ENCODE data around the gene ZNF670. TPM values are rescaled to one million over a fixed set of nuclear protein-coding genes. Genes with fewer than 3 reads are reported as not detected.
"Not testable (repeated sequence)": the region's sequence is repeated elsewhere in the genome, so short reads cannot be mapped to it uniquely, and the experiment has no call there.

The ZNF670 gene
- total RNA-seq, 1 experiment from 2014 or later, result 20.0 TPM

DNA sequence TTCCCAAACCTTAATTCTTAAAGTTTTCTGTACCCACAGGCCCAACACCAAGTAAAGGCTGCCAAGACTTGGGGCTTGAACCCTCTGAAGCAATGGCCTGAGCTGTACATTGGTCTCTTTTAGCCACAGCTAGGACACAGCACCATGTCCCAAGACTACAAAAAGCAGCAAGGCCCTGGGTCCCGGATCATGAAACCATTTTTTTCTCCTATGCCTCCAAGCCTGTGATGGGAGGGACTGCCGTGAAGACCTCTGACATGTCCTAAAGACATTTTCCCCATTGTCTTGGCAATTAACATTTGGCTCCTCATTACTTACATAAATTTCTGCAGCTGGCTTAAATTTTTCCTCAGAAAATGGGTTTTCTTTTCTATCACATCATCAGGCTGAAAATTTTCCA, 30.9 kb downstream of the ZNF670 start:
- H3K9me3 ChIP-seq (ENCODE audit: low read length), result peaks cover 48% of the 10 kb centered on the region
- H4K20me1 ChIP-seq (ENCODE audit: insufficient read depth, low read depth, low read length), result no peaks in the 10 kb centered on the region
- H3K27ac ChIP-seq (ENCODE audit: low read length), result no peak overlapping the region
- H2AFZ ChIP-seq (ENCODE audit: low read length), result no peak overlapping the region
- peaks cover 3% of the 10 kb centered on the region; the same call in 1 of the 2 replicates for H3K36me3 ChIP-seq (ENCODE audit: insufficient read depth, low read length)
- H3K9ac ChIP-seq (ENCODE audit: low read length), result no peak overlapping the region
- peaks cover 79% of the 10 kb centered on the region for H3K79me2 ChIP-seq (ENCODE audit: low read length)
- DNase-seq, result no peak
- no peaks in the 10 kb centered on the region for H3K4me1 ChIP-seq (ENCODE audit: low read length)
- no peaks in the 10 kb centered on the region for H3K27me3 ChIP-seq (ENCODE audit: low read length)
- no peaks in the 10 kb centered on the region for H3K9me2 ChIP-seq (replicated peaks; ENCODE audit: insufficient read depth, low read length)
- no peak overlapping the region for H3K4me2 ChIP-seq (ENCODE audit: low read depth, low read length, poor library complexity, severe bottlenecking)
- no peak overlapping the region for H3K4me3 ChIP-seq (ENCODE audit: low read length)

DNA sequence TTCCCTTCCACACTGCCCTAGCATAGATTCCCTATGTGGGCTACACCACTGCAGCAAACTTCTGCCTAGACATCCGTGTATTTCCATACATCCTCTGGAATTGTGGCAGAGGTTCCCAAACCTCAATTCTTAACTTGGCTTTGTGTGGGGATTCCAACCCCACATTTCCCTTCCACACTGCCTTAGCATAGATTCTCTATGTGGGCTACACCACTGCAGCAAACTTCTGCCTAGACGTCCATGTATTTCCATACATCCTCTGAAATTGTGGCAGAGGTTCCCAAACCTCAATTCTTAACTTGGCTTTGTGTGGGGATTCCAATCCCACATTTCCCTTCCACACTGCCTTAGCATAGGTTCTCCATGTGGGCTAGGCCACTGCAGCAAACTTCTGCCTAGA, 31.4 kb downstream of the ZNF670 start:
- peaks cover 80% of the 10 kb centered on the region for H3K79me2 ChIP-seq (ENCODE audit: low read length)
- H3K9me2 ChIP-seq (replicated peaks; ENCODE audit: insufficient read depth, low read length), result no peaks in the 10 kb centered on the region
- no peak overlapping the region for H3K9ac ChIP-seq (ENCODE audit: low read length)
- H4K20me1 ChIP-seq (ENCODE audit: insufficient read depth, low read depth, low read length), result no peaks in the 10 kb centered on the region
- H3K4me3 ChIP-seq (ENCODE audit: low read length), result no peak overlapping the region
- H3K4me2 ChIP-seq (ENCODE audit: low read depth, low read length, poor library complexity, severe bottlenecking), result no peak overlapping the region
- H3K9me3 ChIP-seq (ENCODE audit: low read length), result peaks cover 52% of the 10 kb centered on the region
- no peak overlapping the region for H2AFZ ChIP-seq (ENCODE audit: low read length)
- peaks cover 5% of the 10 kb centered on the region; the same call in 1 of the 2 replicates for H3K36me3 ChIP-seq (ENCODE audit: insufficient read depth, low read length)
- no peak for DNase-seq
- H3K27me3 ChIP-seq (ENCODE audit: low read length), result no peaks in the 10 kb centered on the region
- no peak overlapping the region for H3K27ac ChIP-seq (ENCODE audit: low read length)
- H3K4me1 ChIP-seq (ENCODE audit: low read length), result no peaks in the 10 kb centered on the region

DNA sequence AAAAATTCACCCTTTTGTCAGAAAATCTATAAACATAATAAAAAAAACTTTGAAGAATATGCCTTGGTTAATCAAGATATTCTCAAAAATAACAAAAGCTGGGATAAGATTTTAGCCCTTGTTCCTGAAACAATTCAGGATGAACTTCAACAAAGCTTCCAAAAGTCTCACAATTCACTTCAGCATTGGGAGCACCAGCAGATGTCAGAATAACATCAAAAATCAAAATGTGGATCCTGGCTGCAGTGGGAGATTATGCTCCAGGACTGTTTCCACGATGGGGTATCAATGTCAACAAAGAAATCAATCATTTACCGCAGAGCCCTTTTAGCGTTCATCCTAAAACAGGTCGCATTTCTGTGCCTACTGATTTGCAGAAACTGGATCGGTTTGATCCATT, 35.2 kb downstream of the ZNF670 start:
- Histone ChIP-seq H4K20me1 (ENCODE audit: insufficient read depth, low read depth, low read length) (no peaks in the 10 kb centered on the region), H3K9me3 (ENCODE audit: low read length) (peaks cover 58% of the 10 kb centered on the region), H3K4me1 (ENCODE audit: low read length) (no peaks in the 10 kb centered on the region), H3K79me2 (ENCODE audit: low read length) (peaks cover 85% of the 10 kb centered on the region), H3K9me2 (replicated peaks; ENCODE audit: insufficient read depth, low read length) (no peaks in the 10 kb centered on the region), H3K27ac (ENCODE audit: low read length) (no peak overlapping the region), H3K27me3 (ENCODE audit: low read length) (no peaks in the 10 kb centered on the region), H3K36me3 (ENCODE audit: insufficient read depth, low read length) (peaks cover 24% of the 10 kb centered on the region), H2AFZ (ENCODE audit: low read length) (no peak overlapping the region), H3K4me2 (ENCODE audit: low read depth, low read length, poor library complexity, severe bottlenecking) (no peak overlapping the region), H3K9ac (ENCODE audit: low read length) (no peak overlapping the region), H3K4me3 (ENCODE audit: low read length) (no peak overlapping the region)
- no peak for DNase-seq

DNA sequence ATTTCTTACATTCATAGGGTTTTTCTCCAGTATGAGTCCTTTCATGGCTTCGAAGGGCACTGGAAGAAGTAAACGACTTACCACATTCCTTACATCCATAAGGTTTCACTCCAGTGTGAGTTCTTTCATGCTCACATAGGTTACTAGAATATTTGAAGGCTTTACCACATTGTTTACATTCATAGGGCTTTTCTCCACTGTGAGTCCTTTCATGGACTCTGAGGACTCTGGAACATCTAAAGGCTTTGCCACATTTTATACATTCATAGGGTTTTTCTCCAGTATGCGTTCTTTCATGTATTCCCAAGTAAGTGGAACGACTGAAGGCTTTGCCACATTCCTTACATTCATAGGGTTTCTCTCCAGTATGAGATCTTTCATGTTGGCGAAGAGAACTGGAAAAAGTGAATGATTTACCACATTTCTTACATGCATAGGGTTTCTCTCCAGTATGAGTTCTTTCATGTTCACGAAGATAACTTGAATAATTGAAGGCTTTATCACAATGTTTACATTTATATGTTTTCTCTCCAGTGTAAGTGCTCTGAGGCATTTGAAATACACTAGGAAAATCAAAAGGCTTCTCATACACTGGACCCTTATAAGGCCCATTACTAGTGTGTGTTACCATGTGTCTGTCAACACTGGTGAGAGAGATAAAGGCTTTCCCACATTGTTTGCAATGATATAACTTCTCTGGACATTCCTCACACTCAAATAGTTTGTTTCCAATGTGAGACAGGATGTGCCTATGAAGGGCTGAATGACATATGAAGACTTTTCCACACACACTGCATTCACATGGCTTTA, 40.9 kb downstream of the ZNF670 start:
- H3K4me1 ChIP-seq (ENCODE audit: low read length), result no peaks in the 10 kb centered on the region
- H4K20me1 ChIP-seq (ENCODE audit: insufficient read depth, low read depth, low read length), result no peaks in the 10 kb centered on the region
- no peak overlapping the region for H3K27ac ChIP-seq (ENCODE audit: low read length)
- peaks cover 28% of the 10 kb centered on the region for H3K79me2 ChIP-seq (ENCODE audit: low read length)
- H2AFZ ChIP-seq (ENCODE audit: low read length), result no peak overlapping the region
- H3K9ac ChIP-seq (ENCODE audit: low read length), result no peak overlapping the region
- no peak overlapping the region for H3K4me3 ChIP-seq (ENCODE audit: low read length)
- peaks cover 66% of the 10 kb centered on the region for H3K9me3 ChIP-seq (ENCODE audit: low read length)
- no peaks in the 10 kb centered on the region for H3K27me3 ChIP-seq (ENCODE audit: low read length)
- H3K4me2 ChIP-seq (ENCODE audit: low read depth, low read length, poor library complexity, severe bottlenecking), result no peak overlapping the region
- H3K9me2 ChIP-seq (replicated peaks; ENCODE audit: insufficient read depth, low read length), result no peaks in the 10 kb centered on the region
- DNase-seq, result no peak
- H3K36me3 ChIP-seq (ENCODE audit: insufficient read depth, low read length), result peaks cover 64% of the 10 kb centered on the region

DNA sequence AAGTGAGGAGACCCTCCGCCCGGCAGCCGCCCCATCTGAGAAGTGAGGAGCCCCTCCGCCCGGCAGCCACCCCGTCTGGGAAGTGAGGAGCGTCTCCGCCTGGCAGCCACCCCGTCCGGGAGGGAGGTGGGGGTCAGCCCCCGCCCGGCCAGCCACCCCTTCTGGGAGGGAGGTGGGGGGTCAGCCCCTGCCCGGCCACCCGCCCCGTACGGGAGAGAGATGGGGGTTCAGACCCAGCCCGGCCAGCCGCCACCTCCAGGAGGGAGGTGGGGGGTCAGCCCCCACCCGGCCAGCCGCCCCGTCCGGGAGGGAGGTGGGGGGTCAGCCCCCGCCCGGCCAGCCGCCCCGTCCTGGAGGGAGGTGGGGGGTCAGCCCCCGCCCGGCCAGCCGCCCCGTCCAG, 46.3 kb downstream of the ZNF670 start:
- not testable (repeated sequence) for H3K27me3 ChIP-seq (ENCODE audit: low read length); H3K27ac ChIP-seq (ENCODE audit: low read length); H3K4me3 ChIP-seq (ENCODE audit: low read length); H3K9me2 ChIP-seq (replicated peaks; ENCODE audit: insufficient read depth, low read length); H4K20me1 ChIP-seq (ENCODE audit: insufficient read depth, low read depth, low read length); H3K79me2 ChIP-seq (ENCODE audit: low read length); DNase-seq; H3K4me1 ChIP-seq (ENCODE audit: low read length); H2AFZ ChIP-seq (ENCODE audit: low read length); H3K9ac ChIP-seq (ENCODE audit: low read length); H3K4me2 ChIP-seq (ENCODE audit: low read depth, low read length, poor library complexity, severe bottlenecking)
- Histone ChIP-seq H3K36me3 (ENCODE audit: insufficient read depth, low read length) (peaks cover 32% of the 10 kb centered on the region), H3K9me3 (ENCODE audit: low read length) (peaks cover 37% of the 10 kb centered on the region)

Other genes with a start within 250 kb of the ZNF670 start
- 32.6 and 44.2 TPM in 2 replicates for gene AHCTF1, start 146.9 kb downstream of the ZNF670 start, total RNA-seq (2014; rRNA removed; shearing (Covaris generic); ENCODE audit: low replicate concordance)
- gene ZNF695, start 70.8 kb downstream of the ZNF670 start, total RNA-seq (2014; rRNA removed; shearing (Covaris generic); ENCODE audit: low replicate concordance), result 0.63 and 6.6 TPM in 2 replicates
- gene ZNF669, start 25.5 kb upstream of the ZNF670 start, total RNA-seq (2014; rRNA removed; shearing (Covaris generic); ENCODE audit: low replicate concordance), result 8.4 and 22.3 TPM in 2 replicates
- gene ZNF124, start 93.2 kb upstream of the ZNF670 start, total RNA-seq (2014; rRNA removed; shearing (Covaris generic); ENCODE audit: low replicate concordance), result 46.0 and 75.6 TPM in 2 replicates
- gene VN1R5, start 177.3 kb upstream of the ZNF670 start, total RNA-seq (2014; rRNA removed; shearing (Covaris generic); ENCODE audit: low replicate concordance), result not detected in 2 replicates